ENCODE measurements around the gene BRAT1. TPM values are rescaled to one million over a fixed set of nuclear protein-coding genes. Genes with fewer than 3 reads are reported as not detected.

Gene BRAT1
- total RNA-seq, 1 donor, result 23.3 TPM

GRCh38 chr7:2494191-2495130 lies 60.9 kb downstream of the BRAT1 start:
- H3K4me3 ChIP-seq (ENCODE audit: low read depth, low read length), result no peak overlapping the region
- TF ChIP-seq, protein P1, sequence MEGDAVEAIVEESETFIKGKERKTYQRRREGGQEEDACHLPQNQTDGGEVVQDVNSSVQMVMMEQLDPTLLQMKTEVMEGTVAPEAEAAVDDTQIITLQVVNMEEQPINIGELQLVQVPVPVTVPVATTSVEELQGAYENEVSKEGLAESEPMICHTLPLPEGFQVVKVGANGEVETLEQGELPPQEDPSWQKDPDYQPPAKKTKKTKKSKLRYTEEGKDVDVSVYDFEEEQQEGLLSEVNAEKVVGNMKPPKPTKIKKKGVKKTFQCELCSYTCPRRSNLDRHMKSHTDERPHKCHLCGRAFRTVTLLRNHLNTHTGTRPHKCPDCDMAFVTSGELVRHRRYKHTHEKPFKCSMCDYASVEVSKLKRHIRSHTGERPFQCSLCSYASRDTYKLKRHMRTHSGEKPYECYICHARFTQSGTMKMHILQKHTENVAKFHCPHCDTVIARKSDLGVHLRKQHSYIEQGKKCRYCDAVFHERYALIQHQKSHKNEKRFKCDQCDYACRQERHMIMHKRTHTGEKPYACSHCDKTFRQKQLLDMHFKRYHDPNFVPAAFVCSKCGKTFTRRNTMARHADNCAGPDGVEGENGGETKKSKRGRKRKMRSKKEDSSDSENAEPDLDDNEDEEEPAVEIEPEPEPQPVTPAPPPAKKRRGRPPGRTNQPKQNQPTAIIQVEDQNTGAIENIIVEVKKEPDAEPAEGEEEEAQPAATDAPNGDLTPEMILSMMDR (IDR thresholded peaks at IDR 0.05; ENCODE audit: insufficient read depth, low read depth, low read length), result no peak
- DNase-seq (ENCODE audit: low read depth), result no peak

- DNase-seq (ENCODE audit: low read depth), result no peak
- TF ChIP-seq, protein P1 (IDR thresholded peaks at IDR 0.05; ENCODE audit: insufficient read depth, low read depth, low read length), result no peak
- no peak overlapping the region for H3K4me3 ChIP-seq (ENCODE audit: low read depth, low read length)
Measured at GRCh38 chr7:2493205-2494164, 61.8 kb downstream of the BRAT1 start.

DNA sequence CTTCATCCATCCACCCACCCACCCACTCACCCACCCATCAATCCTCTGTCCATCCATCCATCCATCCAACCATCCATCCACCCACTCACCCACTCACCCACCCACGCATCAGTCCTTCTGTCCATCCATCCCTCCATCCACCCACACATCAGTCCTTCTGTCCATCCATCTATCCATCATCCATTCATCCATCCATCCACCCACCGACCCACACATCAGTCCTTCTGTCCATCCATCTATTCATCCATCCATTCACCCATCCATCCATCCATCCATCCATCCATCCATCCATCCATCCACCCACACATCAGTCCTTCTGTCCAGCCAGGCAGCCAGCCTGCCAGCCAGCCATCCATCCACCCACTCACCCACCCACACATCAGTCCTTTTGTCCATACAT lies 63.3 kb downstream of the BRAT1 start:
- no peak for DNase-seq (ENCODE audit: low read depth)
- H3K4me3 ChIP-seq (ENCODE audit: low read depth, low read length), result no peak overlapping the region
- TF ChIP-seq, protein P1 (IDR thresholded peaks at IDR 0.05; ENCODE audit: insufficient read depth, low read depth, low read length), result no peak

GRCh38 chr7:2490181-2490651 lies 65.1 kb downstream of the BRAT1 start:
- TF ChIP-seq, protein P1 (IDR thresholded peaks at IDR 0.05; ENCODE audit: insufficient read depth, low read depth, low read length), result no peak
- no peak for DNase-seq (ENCODE audit: low read depth)
- no peak overlapping the region for H3K4me3 ChIP-seq (ENCODE audit: low read depth, low read length)

DNA sequence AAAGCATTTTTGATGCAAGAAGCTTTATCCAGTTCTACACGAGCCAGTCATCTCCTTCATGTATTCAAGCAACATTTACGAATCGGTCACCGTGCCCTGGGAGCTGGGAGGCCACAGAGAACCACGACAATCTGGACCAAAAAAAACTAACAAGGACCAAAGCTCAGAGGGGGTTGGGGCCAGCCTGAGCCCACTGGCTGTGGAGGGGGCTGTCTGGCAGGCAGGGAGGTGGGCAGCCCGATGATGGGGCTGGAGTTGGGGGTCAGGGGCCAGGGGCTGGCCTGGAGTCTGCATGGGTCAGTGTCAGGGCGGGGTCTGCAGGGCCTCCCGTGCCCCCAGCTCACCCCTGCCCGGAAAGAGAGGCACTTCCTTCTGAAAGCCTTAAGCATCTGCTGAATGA lies 66.6 kb downstream of the BRAT1 start:
- DNase-seq (ENCODE audit: low read depth), result no peak
- H3K4me3 ChIP-seq (ENCODE audit: low read depth, low read length), result no peak overlapping the region
- TF ChIP-seq, protein P1 (IDR thresholded peaks at IDR 0.05; ENCODE audit: insufficient read depth, low read depth, low read length), result no peak

- H3K4me3 ChIP-seq (ENCODE audit: low read depth, low read length), result no peak overlapping the region
- DNase-seq (ENCODE audit: low read depth), result no peak
- TF ChIP-seq, protein P1 (IDR thresholded peaks at IDR 0.05; ENCODE audit: insufficient read depth, low read depth, low read length), result no peak
Measured at GRCh38 chr7:2488272-2488645, 67.1 kb downstream of the BRAT1 start.

Small RNA genes lying within 50 kb of the gene (small RNA-seq; reads per million reads assigned to genes)
- not detected for gene MIR4648

Other genes starting within 250 kb of the BRAT1 start
- gene SNX8, start 241.1 kb downstream of the BRAT1 start, total RNA-seq, result 17.7 and 21.3 TPM in 2 replicates
- gene EIF3B, start 200.7 kb downstream of the BRAT1 start, total RNA-seq, result 189 and 210 TPM in 2 replicates
- gene CHST12, start 151.9 kb downstream of the BRAT1 start, total RNA-seq, result 2.6 and 3.5 TPM in 2 replicates
- not detected in 2 replicates for gene GRIFIN, start 79.1 kb downstream of the BRAT1 start, total RNA-seq
- gene LFNG, start 35.8 kb downstream of the BRAT1 start, total RNA-seq, result 7.4 and 10.8 TPM in 2 replicates
- gene IQCE, start 3.5 kb upstream of the BRAT1 start, total RNA-seq, result 13.2 and 13.4 TPM in 2 replicates
- 61.3 and 77.3 TPM in 2 replicates for gene TTYH3, start 76.5 kb upstream of the BRAT1 start, total RNA-seq
- 12.2 and 14.2 TPM in 2 replicates for gene AMZ1, start 132.7 kb upstream of the BRAT1 start, total RNA-seq